A673 (cell line): ENCODE data around the gene CRY1.
"Not testable (repeated sequence)": the region's sequence is repeated elsewhere in the genome, so short reads cannot be mapped to it uniquely, and the experiment has no call there.

Experiments used
- CTCF ChIP-seq: fragments of 300-800, 200-600 bp; sonication (generic); conservative IDR thresholded peaks from 2 replicates; pipeline ENCODE4 v1.5.1; 2017; ENCODE audit warnings: low read depth, mild to moderate bottlenecking, antibody characterized with exemption, low read length, moderate library complexity, mixed read lengths
- EZH2 ChIP-seq: fragments of 200-600 bp; sonication (generic); IDR thresholded peaks from 2 replicates; pipeline ENCODE4 v1.6.1; 2017; ENCODE audit warnings: borderline replicate concordance, low read depth, mild to moderate bottlenecking, mixed read lengths, antibody characterized with exemption, low read length; ENCODE audit not compliant: poor library complexity, severe bottlenecking

GRCh38 chr12:107073266-107073665 is 20.1 kb downstream of the CRY1 start:
- TF ChIP-seq EZH2, CTCF: not testable (repeated sequence)
